K562 (cell line): ENCODE data around the gene ADAM19. TPM values are rescaled to one million over a fixed set of nuclear protein-coding genes. Genes with fewer than 3 reads are reported as not detected.

Experiments used
- ATF3 ChIP-seq, 2 experiments: fragments of 450-650 bp in 1 of 2; sonication (generic) in 1 of 2; formaldehyde crosslinking in 1 of 2; IDR thresholded peaks in 1 of 2; conservative IDR thresholded peaks in 1 of 2; 2 replicates each; pipeline versions ENCODE4 v1.6.1 to v1.8.1; 2016 to 2023; ENCODE audit warnings: mild to moderate bottlenecking in 2 of 2, moderate library complexity in 2 of 2, inconsistent platforms in 1 of 2, missing genetic modification reagents in 1 of 2
- BRF1 ChIP-seq: IDR thresholded peaks from 3 replicates; pipeline ENCODE4 v1.6.1; 2011; ENCODE audit warnings: borderline replicate concordance, mild to moderate bottlenecking; ENCODE audit not compliant: insufficient read length; ENCODE audit errors: extremely low read depth
- CHD1 ChIP-seq: fragments of 200-600 bp; sonication (generic); IDR thresholded peaks from one replicate; pipeline ENCODE4 v1.6.1; 2012; ENCODE audit warnings: mild to moderate bottlenecking, moderate library complexity, low read length, inconsistent platforms
- ELF1 ChIP-seq: fragments of 200-800 bp; sonication (Bioruptor generic); IDR thresholded peaks from 2 replicates; pipeline ENCODE4 v1.6.1; 2016; ENCODE audit warnings: missing genetic modification characterization, missing compliant biosample characterization
- KDM1A ChIP-seq, 2 experiments: fragments of 450-650 bp; IDR thresholded peaks; 2 replicates each; pipeline ENCODE4 v1.6.1; 2016; ENCODE audit warnings: mild to moderate bottlenecking in 2 of 2
- KLF10 ChIP-seq: fragments of 250-450 bp; sonication (Bioruptor Pico); IDR thresholded peaks from 2 replicates; pipeline ENCODE4 v1.6.1; 2021; ENCODE audit warnings: matching md5 sums
- MAZ ChIP-seq, 2 experiments: fragments of 450-650 bp in 1 of 2; sonication (generic) in 1 of 2; formaldehyde crosslinking; IDR thresholded peaks in 1 of 2; conservative IDR thresholded peaks in 1 of 2; 2 replicates each; pipeline versions ENCODE4 v1.4.0 to v1.5.0; 2020; ENCODE audit warnings: mild to moderate bottlenecking in 1 of 2, missing genetic modification reagents in 1 of 2
- MBD2 ChIP-seq: sonication (generic); IDR thresholded peaks from 2 replicates; pipeline ENCODE4 v1.6.1; 2016; ENCODE audit warnings: low read depth, borderline replicate concordance
- MTA1 ChIP-seq: fragments of 450-650 bp; IDR thresholded peaks from 2 replicates; pipeline ENCODE4 v1.6.1; 2017; ENCODE audit warnings: borderline replicate concordance
- PATZ1 ChIP-seq: fragments of 250-450 bp; sonication (Bioruptor Pico); IDR thresholded peaks from 2 replicates; pipeline ENCODE4 v1.5.0; 2020; ENCODE audit warnings: mild to moderate bottlenecking, borderline replicate concordance
- PHF20 ChIP-seq: fragments of 450-650 bp; IDR thresholded peaks from 2 replicates; pipeline ENCODE4 v1.6.1; 2018; ENCODE audit not compliant: partially characterized antibody
- U2AF2 ChIP-seq: fragments of 200-400 bp; formaldehyde crosslinking; optimal IDR thresholded peaks from 2 replicates; pipeline ENCODE3; 2017; ENCODE audit warnings: low read depth, mild to moderate bottlenecking, low read length
- ZKSCAN8 ChIP-seq: fragments of 200-800 bp; sonication (Bioruptor generic); IDR thresholded peaks from 2 replicates; pipeline ENCODE4 v1.6.1; 2016; ENCODE audit warnings: missing genetic modification characterization, missing compliant biosample characterization
- ZNF3 ChIP-seq: fragments of 250-450 bp; sonication (Bioruptor Pico); IDR thresholded peaks from 2 replicates; pipeline ENCODE4 v1.5.0; 2021; ENCODE audit warnings: mild to moderate bottlenecking, moderate library complexity
- ZNF316 ChIP-seq: fragments of 450-650 bp; IDR thresholded peaks from 2 replicates; pipeline ENCODE4 v1.6.1; 2016
- ZNF445 ChIP-seq: fragments of 250-450 bp; sonication (Bioruptor Pico); IDR thresholded peaks from 2 replicates; pipeline ENCODE4 v1.4.0; 2020; ENCODE audit warnings: low read depth, mild to moderate bottlenecking, moderate library complexity
- polyA plus RNA-seq, 8 experiments: library from polyadenylated mRNA; depleted of rRNA in 4 of 8; stranded (reverse) in 5 of 8; unstranded in 3 of 8; fragments of >200 nt; fragmentation: Nextera tagmentation in 2 of 8; fragmentation: Illumina TruSeq in 1 of 8; extraction: Ambion mirVana in 2 of 8; extraction: Trizol in 1 of 8; gene quantifications; 2 replicates each; pipeline versions ENCODE4 v1.2.1 to v1.2.3, GENCODE V29; 2011 to 2014; ENCODE audit warnings: inconsistent platforms in 1 of 8, missing spikeins in 1 of 8
- total RNA-seq, 7 experiments: library from RNA; depleted of rRNA in 6 of 7; stranded (reverse); fragments of >200 nt in 6 of 7; fragmentation: Illumina TruSeq in 2 of 7; extraction: Trizol in 2 of 7; gene quantifications; 2 replicates each; pipeline versions ENCODE4 v1.2.1 to v1.2.3, GENCODE V29; 2011 to 2021; ENCODE audit warnings: low replicate concordance in 1 of 7
- TF ChIP-seq, protein P1 (sequence below): fragments of 450-650 bp; formaldehyde crosslinking; IDR thresholded peaks from 2 replicates; pipeline ENCODE4 v1.4.0; 2022; ENCODE audit warnings: missing genetic modification characterization

The ADAM19 gene
- total and polyA plus RNA-seq, 9 of the 15 experiments (the other 6 are each of a cell fraction or from before 2014, with no cell fraction given) = 0.11 to 1.1 (median 0.43) TPM

- TF ChIP-seq ZNF445 (no peak), PHF20 (no peak), MTA1 (no peak), MBD2 (no peak), PATZ1 (CRISPR knock-in tag) (no peak), KLF10 (CRISPR knock-in tag) (no peak), MAZ (CRISPR knock-in tag; conservative IDR thresholded peaks at IDR 0.05 in 1 of 2, IDR thresholded peaks at IDR 0.05 in 1 of 2) (no peak), BRF1 (no peak), U2AF2 (no peak), ZNF316 (no peak), CHD1 (no peak), ATF3 (IDR thresholded peaks at IDR 0.05) (peak; percentile 77; the same call in 1 of the 2 replicates), ATF3 (CRISPR knock-in tag; conservative IDR thresholded peaks at IDR 0.05) (no peak), ZKSCAN8 (CRISPR knock-in tag) (no peak), KDM1A (IDR thresholded peaks at IDR 0.05) (no peak), ZNF3 (CRISPR knock-in tag) (no peak), ELF1 (tag) (no peak)
- TF ChIP-seq, protein P1, sequence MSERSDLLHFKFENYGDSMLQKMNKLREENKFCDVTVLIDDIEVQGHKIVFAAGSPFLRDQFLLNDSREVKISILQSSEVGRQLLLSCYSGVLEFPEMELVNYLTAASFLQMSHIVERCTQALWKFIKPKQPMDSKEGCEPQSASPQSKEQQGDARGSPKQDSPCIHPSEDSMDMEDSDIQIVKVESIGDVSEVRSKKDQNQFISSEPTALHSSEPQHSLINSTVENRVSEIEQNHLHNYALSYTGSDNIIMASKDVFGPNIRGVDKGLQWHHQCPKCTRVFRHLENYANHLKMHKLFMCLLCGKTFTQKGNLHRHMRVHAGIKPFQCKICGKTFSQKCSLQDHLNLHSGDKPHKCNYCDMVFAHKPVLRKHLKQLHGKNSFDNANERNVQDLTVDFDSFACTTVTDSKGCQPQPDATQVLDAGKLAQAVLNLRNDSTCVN (CRISPR knock-in tag) = no peak
Measured at GRCh38 chr5:157571357-157571827, 4.2 kb downstream of the ADAM19 start (continued).
